ENCODE results near the gene UBE2V1.

The UBE2V1 gene

GRCh38 chr20:50061151-50062005 is 51.6 kb downstream of the UBE2V1 start:
- no peak for DNase-seq

GRCh38 chr20:50058662-50059402 is 54.1 kb downstream of the UBE2V1 start:
- DNase-seq, result no peak

GRCh38 chr20:50057714-50058053 is 55.3 kb downstream of the UBE2V1 start:
- no peak for DNase-seq

- no peak for DNase-seq
Measured at GRCh38 chr20:50056951-50057713, 55.8 kb downstream of the UBE2V1 start.

GRCh38 chr20:50056408-50056926 is 56.5 kb downstream of the UBE2V1 start:
- DNase-seq, result no peak

GRCh38 chr20:50055524-50056083 is 57.3 kb downstream of the UBE2V1 start:
- DNase-seq, result no peak

GRCh38 chr20:50054626-50055511 is 58.1 kb downstream of the UBE2V1 start:
- DNase-seq, result peak; percentile 71

GRCh38 chr20:50054231-50054547 is 58.8 kb downstream of the UBE2V1 start:
- DNase-seq, result no peak

GRCh38 chr20:50053362-50054230 is 59.4 kb downstream of the UBE2V1 start:
- no peak for DNase-seq

- peak; percentile 31 for DNase-seq
Measured at GRCh38 chr20:50052550-50053361, 60.2 kb downstream of the UBE2V1 start.

GRCh38 chr20:50050660-50051308 is 62.2 kb downstream of the UBE2V1 start:
- no peak for DNase-seq

GRCh38 chr20:50050214-50050613 is 62.7 kb downstream of the UBE2V1 start:
- DNase-seq, result no peak

GRCh38 chr20:50049442-50050026 is 63.4 kb downstream of the UBE2V1 start:
- no peak for DNase-seq

- DNase-seq, result peak; percentile 27
Measured at GRCh38 chr20:50048420-50049166, 64.4 kb downstream of the UBE2V1 start.

GRCh38 chr20:50044353-50044960 is 68.5 kb downstream of the UBE2V1 start:
- no peak for DNase-seq

- no peak for DNase-seq
Measured at GRCh38 chr20:50043573-50044352, 69.2 kb downstream of the UBE2V1 start.

Measured in fibroblast of skin of right biceps (primary cell).